ENCODE measurements around the gene PCGF3.

PCGF3 gene

GRCh38 chr4:808860-809570 lies 103.4 kb downstream of the PCGF3 start:
- no peak for DNase-seq

DNA sequence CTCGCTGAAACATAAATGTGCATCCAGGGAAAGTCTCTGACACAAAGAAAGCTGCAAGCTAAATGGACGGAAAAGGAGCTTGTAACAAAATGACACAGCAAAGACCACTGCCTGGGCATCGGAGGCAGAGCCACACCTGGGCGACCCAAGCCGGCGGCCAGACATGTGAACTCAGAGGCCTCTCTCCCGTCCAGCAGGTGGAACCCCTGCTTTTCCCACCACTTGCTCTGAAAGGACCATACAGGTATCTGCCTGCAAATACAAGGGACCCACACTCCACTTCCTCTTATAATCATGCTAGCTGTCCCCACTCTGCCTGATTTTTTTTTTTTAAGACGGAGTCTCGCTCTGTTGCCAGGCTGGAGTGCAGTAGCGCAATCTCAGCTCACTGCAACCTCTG lies 108.3 kb downstream of the PCGF3 start:
- DNase-seq, result no peak

GRCh38 chr4:814312-814850 lies 108.7 kb downstream of the PCGF3 start:
- DNase-seq, result no peak

DNA sequence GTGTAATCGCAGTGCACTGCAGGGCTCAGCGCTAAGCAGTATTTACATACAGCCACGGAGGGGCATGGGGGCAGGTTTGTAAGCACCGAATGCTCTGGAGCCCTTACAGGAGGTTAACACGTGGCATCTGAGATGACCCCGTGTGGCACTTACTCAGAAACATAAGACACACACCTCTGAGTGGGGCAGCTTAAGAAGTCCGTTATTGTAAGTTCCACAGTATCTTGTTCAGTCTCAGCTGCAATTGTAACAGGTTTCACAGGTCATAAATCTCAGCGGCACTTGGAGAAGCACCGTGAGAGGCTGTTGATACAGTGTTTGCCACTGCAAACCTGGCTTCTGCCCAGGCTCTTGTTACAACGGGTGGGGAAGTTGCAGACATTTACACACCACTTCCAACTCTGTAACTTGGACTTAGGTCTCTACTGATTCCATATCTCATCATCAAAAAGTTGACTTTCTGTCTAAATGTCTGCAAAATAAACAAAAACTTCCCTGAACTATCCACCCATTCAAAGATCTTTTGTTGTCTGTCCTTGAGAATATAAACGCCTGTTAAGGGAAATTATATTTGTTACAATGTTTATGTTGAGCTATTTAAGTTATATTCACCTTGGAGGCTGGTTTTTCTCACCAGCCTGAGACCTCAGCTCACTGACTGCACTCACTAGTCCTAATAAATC lies 110.0 kb downstream of the PCGF3 start:
- DNase-seq, result no peak

- DNase-seq, result no peak
Observed at GRCh38 chr4:818106-818921, 112.7 kb downstream of the PCGF3 start.

- no peak for DNase-seq
Observed at GRCh38 chr4:819401-820229, 114.0 kb downstream of the PCGF3 start.
